ENCODE results near the gene SPDYE9.
"Not testable (repeated sequence)": the region's sequence is repeated elsewhere in the genome, so short reads cannot be mapped to it uniquely, and the experiment has no call there.

DNA sequence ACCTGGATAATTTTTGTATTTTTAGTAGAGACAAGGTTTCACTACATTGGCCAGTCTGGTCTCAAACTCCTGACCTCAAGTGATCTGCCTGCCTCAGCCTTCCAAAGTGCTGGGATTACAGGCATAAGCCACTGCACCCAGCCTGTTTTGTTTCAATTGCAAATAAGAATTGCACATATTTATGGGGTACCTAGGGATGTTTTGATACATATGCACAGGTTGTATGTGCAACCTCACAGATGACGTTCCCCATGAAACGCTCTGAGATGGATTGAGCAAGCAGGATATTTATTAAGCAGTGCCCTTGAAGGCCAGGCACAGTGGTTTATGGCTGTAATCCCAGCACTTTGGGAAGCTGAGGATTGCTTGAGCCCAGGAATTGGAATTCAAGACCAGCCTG is 44.8 kb upstream of the SPDYE9 start:
- not testable (repeated sequence) for TF ChIP-seq ZNF354C (tag by site-specific recombination; IDR thresholded peaks at IDR 0.05; ENCODE audit: borderline replicate concordance, low read depth); CTCF (tag by site-specific recombination; IDR thresholded peaks at IDR 0.05); TCF7L2 (IDR thresholded peaks at IDR 0.05; ENCODE audit: borderline replicate concordance, low read depth, low read length); KLF16 (tag by site-specific recombination; IDR thresholded peaks at IDR 0.05); ZNF792 (tag by site-specific recombination; IDR thresholded peaks at IDR 0.05)
- TF ChIP-seq, protein P1, sequence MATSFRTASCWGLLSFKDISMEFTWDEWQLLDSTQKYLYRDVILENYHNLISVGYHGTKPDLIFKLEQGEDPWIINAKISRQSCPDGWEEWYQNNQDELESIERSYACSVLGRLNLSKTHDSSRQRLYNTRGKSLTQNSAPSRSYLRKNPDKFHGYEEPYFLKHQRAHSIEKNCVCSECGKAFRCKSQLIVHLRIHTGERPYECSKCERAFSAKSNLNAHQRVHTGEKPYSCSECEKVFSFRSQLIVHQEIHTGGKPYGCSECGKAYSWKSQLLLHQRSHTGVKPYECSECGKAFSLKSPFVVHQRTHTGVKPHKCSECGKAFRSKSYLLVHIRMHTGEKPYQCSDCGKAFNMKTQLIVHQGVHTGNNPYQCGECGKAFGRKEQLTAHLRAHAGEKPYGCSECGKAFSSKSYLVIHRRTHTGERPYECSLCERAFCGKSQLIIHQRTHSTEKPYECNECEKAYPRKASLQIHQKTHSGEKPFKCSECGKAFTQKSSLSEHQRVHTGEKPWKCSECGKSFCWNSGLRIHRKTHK (tag by site-specific recombination; IDR thresholded peaks at IDR 0.05), result not testable (repeated sequence)

All from HEK293 (cell line).